Body of pancreas (tissue), 4 donors: ENCODE data around the gene MIS18A. TPM values are rescaled to one million over a fixed set of nuclear protein-coding genes. Genes with fewer than 3 reads are reported as not detected.

Source experiments
- ATAC-seq: fragments of 150-250 bp; one replicate; pipeline ENCODE4 v1.9.1; 2016
- DNase-seq, 4 donors: peaks; one replicate each; pipeline ENCODE4 v3.0.0-alpha.2; 2019
- H3K27ac ChIP-seq, 4 donors: fragments of 200-600 bp; sonication (generic); 1 replicate in 3 of 4; 2 replicates in 1 of 4; pipeline versions ENCODE4 v1.5.1 to v1.6.1; 2016 to 2019; ENCODE audit warnings: mild to moderate bottlenecking in 1 of 4, mixed read lengths in 1 of 4, moderate library complexity in 1 of 4
- H3K27me3 ChIP-seq, 2 donors: fragments of 200-600 bp; sonication (generic); one replicate each; pipeline ENCODE4 v1.6.0; 2016; ENCODE audit warnings: mild to moderate bottlenecking in 1 of 2
- H3K36me3 ChIP-seq, 2 donors: fragments of 200-600 bp; sonication (generic); replicated peaks in 1 of 2; 2 replicates each; pipeline ENCODE4 v1.5.1; 2016; ENCODE audit warnings: low read depth in 2 of 2; ENCODE audit not compliant: insufficient read depth in 1 of 2
- H3K4me1 ChIP-seq: fragments of 200-600 bp; sonication (generic); one replicate; pipeline ENCODE4 v1.6.0; 2016
- H3K4me3 ChIP-seq, 2 donors: fragments of 200-600 bp; sonication (generic); 1 replicate in 1 of 2; 2 replicates in 1 of 2; pipeline ENCODE4 v1.5.1; 2016 to 2019
- H3K9me3 ChIP-seq, 3 donors: fragments of 200-600 bp; sonication (generic); 1 replicate in 2 of 3; 2 replicates in 1 of 3; pipeline ENCODE4 v1.5.1; 2016
- POLR2A ChIP-seq, 3 donors: fragments of 450-650 bp; IDR thresholded peaks; one replicate each; pipeline ENCODE4 v1.6.1; 2016; ENCODE audit warnings: antibody characterized with exemption in 3 of 3, mild to moderate bottlenecking in 2 of 3
- WGBS, 2 donors: methylation state at CpG; one replicate each; pipeline ENCODE4 v1.1.5; 2017; 5-methylcytosine and 5-hydroxymethylcytosine counted together
- intact Hi-C: fragments of 100-400 bp; cut with DNase I; formaldehyde crosslinking; loops from one replicate; pipeline ENCODE4 v1.15.1; 2023
- total RNA-seq, 2 donors: library from RNA; depleted of rRNA; stranded (reverse); fragments of >200 nt; gene quantifications; one replicate each; pipeline ENCODE4 v1.1.0, GENCODE V29; 2016
- TF ChIP-seq, protein P1 (sequence below), 7 experiments: fragments of 450-650 bp in 4 of 7; fragments of 200-600 bp in 3 of 7; sonication (generic) in 3 of 7; IDR thresholded peaks; one replicate each; pipeline ENCODE4 v1.5.1; 2016 to 2019; ENCODE audit warnings: antibody characterized with exemption in 7 of 7

The MIS18A gene
- total RNA-seq, 2 donors from 2014 or later: 4.3 to 5.2 TPM

- no peak for DNase-seq
- H3K9me3 ChIP-seq: no peaks in the 10 kb centered on the region
- TF ChIP-seq, protein P1, sequence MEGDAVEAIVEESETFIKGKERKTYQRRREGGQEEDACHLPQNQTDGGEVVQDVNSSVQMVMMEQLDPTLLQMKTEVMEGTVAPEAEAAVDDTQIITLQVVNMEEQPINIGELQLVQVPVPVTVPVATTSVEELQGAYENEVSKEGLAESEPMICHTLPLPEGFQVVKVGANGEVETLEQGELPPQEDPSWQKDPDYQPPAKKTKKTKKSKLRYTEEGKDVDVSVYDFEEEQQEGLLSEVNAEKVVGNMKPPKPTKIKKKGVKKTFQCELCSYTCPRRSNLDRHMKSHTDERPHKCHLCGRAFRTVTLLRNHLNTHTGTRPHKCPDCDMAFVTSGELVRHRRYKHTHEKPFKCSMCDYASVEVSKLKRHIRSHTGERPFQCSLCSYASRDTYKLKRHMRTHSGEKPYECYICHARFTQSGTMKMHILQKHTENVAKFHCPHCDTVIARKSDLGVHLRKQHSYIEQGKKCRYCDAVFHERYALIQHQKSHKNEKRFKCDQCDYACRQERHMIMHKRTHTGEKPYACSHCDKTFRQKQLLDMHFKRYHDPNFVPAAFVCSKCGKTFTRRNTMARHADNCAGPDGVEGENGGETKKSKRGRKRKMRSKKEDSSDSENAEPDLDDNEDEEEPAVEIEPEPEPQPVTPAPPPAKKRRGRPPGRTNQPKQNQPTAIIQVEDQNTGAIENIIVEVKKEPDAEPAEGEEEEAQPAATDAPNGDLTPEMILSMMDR (IDR thresholded peaks at IDR 0.05): no peak
- TF ChIP-seq POLR2A (IDR thresholded peaks at IDR 0.05): no peak
- no peaks in the 10 kb centered on the region for H3K36me3 ChIP-seq
- WGBS, 2 donors: 71 to 85% methylated on average over 6 of the region's 6 CpGs
- intact Hi-C loops: no loop called here
- H3K27ac ChIP-seq: no peak overlapping the region
- no peak for ATAC-seq
- H3K27me3 ChIP-seq: no peaks in the 10 kb centered on the region
- no peaks in the 10 kb centered on the region for H3K4me1 ChIP-seq
- no peak overlapping the region for H3K4me3 ChIP-seq
These were observed 19.3 kb upstream of the MIS18A start for GRCh38 chr21:32298148-32298559.

DNA sequence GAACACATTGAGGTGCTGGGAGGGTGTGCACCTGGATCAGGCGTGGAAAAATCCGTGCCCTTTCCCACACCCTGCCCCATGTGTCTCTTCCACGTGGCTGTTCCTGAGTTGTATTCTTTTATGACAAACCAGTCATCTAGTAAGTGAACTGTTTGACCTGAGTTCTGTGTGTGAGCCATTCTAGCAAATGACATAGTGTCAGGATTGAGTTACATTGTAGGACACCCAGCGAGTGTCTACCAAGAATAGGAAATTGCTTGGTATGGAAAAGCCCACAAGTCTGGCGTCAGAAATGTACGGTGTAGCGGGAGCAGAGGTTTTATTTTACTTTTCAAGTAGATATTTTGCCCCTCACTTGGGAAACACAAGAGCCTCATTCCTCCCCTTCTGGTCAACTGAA is 18.6 kb upstream of the MIS18A start:
- no peak overlapping the region for H3K27ac ChIP-seq
- 77 to 81% methylated on average over 7 of the region's 7 CpGs for WGBS, 2 donors
- no peaks in the 10 kb centered on the region for H3K9me3 ChIP-seq
- H3K4me1 ChIP-seq: no peaks in the 10 kb centered on the region
- TF ChIP-seq, protein P1 (IDR thresholded peaks at IDR 0.05): no peak
- TF ChIP-seq POLR2A (IDR thresholded peaks at IDR 0.05): no peak
- no peak overlapping the region for H3K4me3 ChIP-seq
- no peaks in the 10 kb centered on the region for H3K27me3 ChIP-seq
- no peaks in the 10 kb centered on the region for H3K36me3 ChIP-seq
- ATAC-seq (no peak), DNase-seq (no peak)
- intact Hi-C loops: no loop called here

GRCh38 chr21:32285476-32285875 is 6.6 kb upstream of the MIS18A start:
- DNase-seq: no peak
- no peaks in the 10 kb centered on the region for H3K9me3 ChIP-seq
- no peak for TF ChIP-seq POLR2A (IDR thresholded peaks at IDR 0.05)
- TF ChIP-seq, protein P1 (IDR thresholded peaks at IDR 0.05): no peak
- no peaks in the 10 kb centered on the region for H3K27me3 ChIP-seq
- no peak for ATAC-seq
- intact Hi-C loops: no loop called here
- H3K4me1 ChIP-seq: no peaks in the 10 kb centered on the region
- 96 to 97% methylated on average over 4 of the region's 4 CpGs for WGBS, 2 donors
- H3K36me3 ChIP-seq: no peaks in the 10 kb centered on the region
- no peak overlapping the region for H3K27ac ChIP-seq
- no peak overlapping the region for H3K4me3 ChIP-seq

DNA sequence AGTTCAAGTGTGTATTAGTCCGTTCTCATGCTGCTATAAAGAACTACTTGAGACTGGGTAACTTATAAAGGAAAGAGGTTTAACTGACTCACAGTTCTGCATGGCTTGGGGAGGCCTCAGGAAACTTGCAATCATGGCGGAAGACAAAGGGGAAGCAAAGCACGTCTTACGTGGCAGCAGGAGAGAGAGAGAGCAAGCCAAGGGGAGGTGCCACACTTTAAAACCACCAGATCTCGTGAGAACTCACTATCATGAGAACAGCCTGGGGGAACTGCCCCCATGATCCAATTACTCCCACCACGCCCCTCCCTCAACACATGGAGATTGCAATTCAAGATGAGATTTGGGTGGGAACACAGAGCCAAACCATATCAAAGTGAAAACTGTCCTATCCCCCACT is 4.1 kb upstream of the MIS18A start:
- Histone ChIP-seq H3K4me1 (peaks cover 16% of the 10 kb centered on the region), H3K9me3 (no peaks in the 10 kb centered on the region), H3K27ac (no peak overlapping the region), H3K4me3 (no peak overlapping the region), H3K27me3 (no peaks in the 10 kb centered on the region), H3K36me3 (no peaks in the 10 kb centered on the region)
- intact Hi-C loops: no loop called here
- ATAC-seq (no peak), DNase-seq (no peak)
- TF ChIP-seq, protein P1 (IDR thresholded peaks at IDR 0.05): no peak
- TF ChIP-seq POLR2A (IDR thresholded peaks at IDR 0.05): no peak
- WGBS, 2 donors: 77 to 83% methylated on average over 6 of the region's 6 CpGs

- H3K27ac ChIP-seq: no peak overlapping the region
- DNase-seq: no peak
- no peak for ATAC-seq
- no peaks in the 10 kb centered on the region for H3K9me3 ChIP-seq
- peaks cover 22% of the 10 kb centered on the region for H3K4me1 ChIP-seq
- no peaks in the 10 kb centered on the region for H3K36me3 ChIP-seq
- WGBS, 2 donors: 89 to 93% methylated on average over 7 of the region's 7 CpGs
- H3K27me3 ChIP-seq: no peaks in the 10 kb centered on the region
- no peak overlapping the region for H3K4me3 ChIP-seq
- intact Hi-C loops: no loop called here
- TF ChIP-seq, protein P1 (IDR thresholded peaks at IDR 0.05): no peak
- no peak for TF ChIP-seq POLR2A (IDR thresholded peaks at IDR 0.05)
These were observed 2.7 kb upstream of the MIS18A start for GRCh38 chr21:32281531-32281930.
